GM19468 (cell line): ENCODE data around the gene C14orf93.
"Not testable (repeated sequence)": the region's sequence is repeated elsewhere in the genome, so short reads cannot be mapped to it uniquely, and the experiment has no call there.

Experiments
- ATAC-seq: cut with Tn5 transposase; IDR thresholded peaks from one replicate; pipeline ENCODE4 v1.9.1; 2021; ENCODE audit warnings: mild to moderate bottlenecking, moderate library complexity, moderate number of reproducible peaks; ENCODE audit not compliant: unreplicated experiment; ENCODE audit errors: extremely low read depth

C14orf93 gene

DNA sequence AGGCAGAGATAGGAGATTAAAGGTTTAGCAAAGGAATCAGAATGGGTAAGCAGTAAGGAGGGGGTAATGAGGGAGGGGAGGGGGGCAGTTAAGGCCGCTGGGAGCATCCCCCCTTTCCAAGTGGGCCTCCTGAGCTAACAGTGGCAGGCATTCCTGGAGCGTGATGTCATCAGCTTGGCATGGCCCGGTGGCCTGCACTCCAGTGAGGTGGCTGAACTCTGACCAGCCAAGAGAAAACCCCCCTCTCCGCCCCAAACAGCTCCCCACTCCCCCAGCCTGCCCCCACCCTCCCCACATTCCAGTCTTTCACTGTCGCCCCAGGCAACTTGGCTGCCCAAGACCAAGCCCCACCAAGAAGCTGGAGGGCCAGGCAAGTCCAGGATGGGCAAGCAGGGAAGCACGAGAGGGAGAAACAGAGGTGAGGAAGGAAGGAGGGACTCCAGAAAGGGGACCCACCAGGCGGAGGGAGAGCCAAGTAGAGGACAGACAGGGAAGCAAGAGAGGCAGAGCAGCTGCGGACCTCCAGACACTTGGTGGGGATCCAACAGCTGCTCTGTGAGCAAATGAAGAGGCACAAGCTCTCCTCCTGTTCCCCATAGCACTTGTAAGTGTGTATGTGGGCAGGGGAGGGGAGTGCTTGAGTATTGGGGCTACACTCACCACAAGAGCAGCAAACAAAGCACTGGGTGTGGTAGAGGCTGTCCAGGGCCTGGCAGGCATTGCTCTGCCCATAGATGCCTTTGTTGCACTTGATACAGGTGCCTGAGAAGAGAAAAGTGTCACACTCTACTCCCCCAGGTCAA is 32.1 kb downstream of the C14orf93 start:
- ATAC-seq, result no peak

GRCh38 chr14:22977434-22977683 is 32.6 kb downstream of the C14orf93 start:
- ATAC-seq, result no peak

DNA sequence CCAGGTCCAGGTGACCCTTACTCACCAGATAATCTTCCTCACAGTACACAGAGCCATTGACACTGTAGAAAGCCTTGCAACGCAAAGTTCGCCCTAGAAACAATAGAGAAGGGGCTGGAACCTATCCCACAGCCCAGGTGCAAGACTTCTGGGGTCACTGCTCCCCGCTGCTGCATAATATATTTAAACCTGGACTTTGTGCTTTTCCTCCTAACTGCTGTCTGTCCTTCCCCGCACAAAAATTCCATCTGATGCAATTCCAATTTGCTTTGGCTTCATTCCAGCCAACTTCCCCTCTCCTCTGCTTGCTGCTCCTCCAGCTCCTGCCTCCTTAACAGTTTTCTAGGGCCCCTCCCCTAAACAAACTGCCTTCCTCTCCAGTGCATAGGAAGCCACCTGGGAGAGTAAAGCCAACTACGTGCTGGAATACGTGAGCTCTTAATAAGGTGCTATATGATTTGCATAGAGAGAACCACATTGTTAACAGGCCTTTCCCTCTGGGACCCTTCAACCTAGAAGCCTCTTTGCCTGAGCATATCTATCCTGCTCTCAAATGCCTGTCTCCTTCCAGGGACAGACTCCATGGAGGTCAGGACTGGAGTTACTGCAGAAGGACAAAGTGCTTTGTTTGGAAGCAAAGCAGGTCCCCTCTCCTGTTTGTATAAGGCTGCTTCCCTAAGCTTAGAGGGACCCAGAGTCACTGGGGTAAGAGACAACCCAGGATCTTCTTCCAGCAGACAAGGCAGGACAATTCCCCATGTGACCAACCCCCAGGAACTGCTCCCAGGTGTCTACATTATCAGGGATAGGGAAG is 33.1 kb downstream of the C14orf93 start:
- no peak for ATAC-seq

- no peak for ATAC-seq
Observed at GRCh38 chr14:22974530-22975313, 35.2 kb downstream of the C14orf93 start.

DNA sequence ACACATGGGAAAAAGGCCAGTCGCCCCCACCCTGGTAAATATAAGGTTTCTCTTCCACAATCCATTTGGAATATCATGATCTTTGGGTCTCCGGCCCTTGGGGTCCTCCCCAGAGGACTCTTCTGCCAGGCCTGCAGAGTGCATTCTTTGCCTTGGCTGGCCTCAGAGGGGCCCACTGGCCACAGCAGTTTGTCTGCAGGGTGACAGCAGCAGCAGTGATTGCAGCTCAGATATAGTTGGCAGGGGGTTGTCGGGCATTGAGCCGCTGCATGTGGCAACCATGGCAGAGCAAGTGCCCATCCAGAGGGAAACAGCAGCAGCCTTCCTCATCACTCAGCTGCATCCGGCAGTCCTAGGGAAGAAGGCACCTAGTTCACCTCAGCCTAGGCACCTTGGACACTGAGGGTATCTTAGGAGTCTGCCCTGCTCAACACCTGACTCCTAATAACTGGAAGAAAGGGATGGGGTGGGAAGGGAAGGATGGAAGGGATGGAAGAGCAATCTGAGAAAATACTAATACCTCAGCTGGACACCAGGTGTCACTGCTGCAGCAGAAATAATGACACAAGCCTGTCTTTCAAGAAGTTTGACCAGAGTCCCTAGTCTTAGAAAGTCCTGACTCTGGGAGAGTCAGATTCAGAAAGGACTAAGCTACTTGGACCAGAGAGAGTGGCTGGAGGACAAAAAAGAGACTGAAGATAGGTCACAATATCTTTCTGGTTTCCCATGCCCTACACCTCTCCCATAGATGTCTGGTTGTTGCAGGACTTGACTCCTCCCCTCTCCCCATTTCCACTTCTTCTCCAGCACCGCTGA is 36.5 kb downstream of the C14orf93 start:
- no peak for ATAC-seq

GRCh38 chr14:22972313-22972930 is 37.5 kb downstream of the C14orf93 start:
- no peak for ATAC-seq

DNA sequence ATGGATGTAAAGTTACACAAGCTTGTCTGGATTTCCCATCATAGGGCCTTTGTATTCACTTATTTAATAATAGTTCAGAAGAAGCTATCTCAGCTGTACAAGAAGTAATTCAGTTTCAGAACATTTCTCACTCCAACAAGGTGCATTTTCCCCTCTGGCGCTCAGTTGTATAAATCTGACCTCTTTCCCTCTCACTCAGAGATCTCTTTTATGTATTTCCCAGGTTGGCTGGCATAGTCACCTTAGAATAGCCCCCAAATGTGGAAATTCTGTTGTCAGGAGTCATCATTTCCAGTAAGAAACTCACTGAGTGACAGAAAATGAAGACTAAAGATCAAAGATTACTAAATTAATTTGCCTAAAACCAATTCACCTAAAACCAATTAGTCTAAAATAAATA is 38.8 kb downstream of the C14orf93 start:
- no peak for ATAC-seq

DNA sequence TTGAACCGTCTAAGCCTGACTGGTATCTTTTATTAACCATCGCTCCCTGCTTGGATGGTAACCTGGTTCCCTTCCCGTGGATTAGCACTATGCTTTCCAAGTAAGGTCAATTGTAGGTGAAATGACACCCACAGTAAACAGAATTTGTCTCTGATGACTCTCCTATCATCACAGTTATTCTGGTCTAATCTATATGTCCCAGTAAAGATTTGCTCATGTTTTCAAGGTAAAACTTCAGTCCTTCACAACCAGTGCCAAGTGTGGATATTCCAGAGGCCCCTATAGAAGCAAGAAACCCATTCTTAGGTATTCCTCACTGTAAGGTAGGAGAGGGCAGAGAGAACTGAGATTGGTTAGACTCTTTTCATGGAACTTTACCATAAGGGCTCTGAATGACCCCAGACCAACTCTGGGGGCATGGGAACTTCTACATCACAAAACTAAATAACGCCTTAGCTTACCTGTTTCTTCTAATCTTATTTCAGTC is 43.1 kb downstream of the C14orf93 start:
- no peak for ATAC-seq

DNA sequence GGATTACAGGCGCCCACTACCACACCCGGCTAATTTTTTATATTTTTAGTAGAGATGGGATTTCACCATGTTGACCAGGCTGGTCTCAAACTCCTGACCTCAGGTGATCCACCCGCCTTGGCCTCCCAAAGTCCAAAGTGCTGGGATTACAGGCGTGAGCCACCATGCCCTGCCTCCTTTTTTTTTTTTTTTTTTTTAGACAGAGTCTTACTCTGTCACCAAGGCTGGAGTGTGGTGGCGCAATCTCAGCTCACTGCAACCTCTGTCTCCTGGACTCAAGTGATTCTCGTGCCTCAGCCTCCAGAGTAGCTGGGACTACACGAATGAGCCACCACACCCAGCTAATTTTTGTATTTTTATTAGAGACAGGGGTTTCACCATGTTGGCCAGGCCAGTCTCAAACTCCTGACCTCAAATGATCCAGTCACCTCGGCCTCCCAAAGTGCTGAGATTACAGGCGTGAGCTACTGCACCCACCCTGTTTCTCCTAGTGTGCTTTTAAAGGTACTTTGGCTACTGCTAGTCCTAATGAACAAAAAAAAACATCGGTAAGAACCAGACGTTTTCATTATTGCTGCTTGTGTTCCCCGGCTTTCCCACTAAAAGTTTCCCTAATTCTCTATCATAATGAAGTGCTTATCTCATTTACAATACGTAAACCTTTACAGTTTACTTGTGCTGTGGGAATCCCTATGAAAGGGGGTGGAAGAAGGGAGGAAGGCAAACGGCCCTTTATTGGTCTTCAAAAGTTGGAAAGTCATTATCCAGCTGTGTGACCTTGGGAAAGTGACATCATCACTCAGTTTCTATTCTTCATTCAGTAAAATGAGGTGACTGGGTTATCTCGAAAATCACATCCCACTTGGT is 43.8 kb downstream of the C14orf93 start:
- ATAC-seq, result not testable (repeated sequence)

- no peak for ATAC-seq
Observed at GRCh38 chr14:22962061-22962676, 47.8 kb downstream of the C14orf93 start.

DNA sequence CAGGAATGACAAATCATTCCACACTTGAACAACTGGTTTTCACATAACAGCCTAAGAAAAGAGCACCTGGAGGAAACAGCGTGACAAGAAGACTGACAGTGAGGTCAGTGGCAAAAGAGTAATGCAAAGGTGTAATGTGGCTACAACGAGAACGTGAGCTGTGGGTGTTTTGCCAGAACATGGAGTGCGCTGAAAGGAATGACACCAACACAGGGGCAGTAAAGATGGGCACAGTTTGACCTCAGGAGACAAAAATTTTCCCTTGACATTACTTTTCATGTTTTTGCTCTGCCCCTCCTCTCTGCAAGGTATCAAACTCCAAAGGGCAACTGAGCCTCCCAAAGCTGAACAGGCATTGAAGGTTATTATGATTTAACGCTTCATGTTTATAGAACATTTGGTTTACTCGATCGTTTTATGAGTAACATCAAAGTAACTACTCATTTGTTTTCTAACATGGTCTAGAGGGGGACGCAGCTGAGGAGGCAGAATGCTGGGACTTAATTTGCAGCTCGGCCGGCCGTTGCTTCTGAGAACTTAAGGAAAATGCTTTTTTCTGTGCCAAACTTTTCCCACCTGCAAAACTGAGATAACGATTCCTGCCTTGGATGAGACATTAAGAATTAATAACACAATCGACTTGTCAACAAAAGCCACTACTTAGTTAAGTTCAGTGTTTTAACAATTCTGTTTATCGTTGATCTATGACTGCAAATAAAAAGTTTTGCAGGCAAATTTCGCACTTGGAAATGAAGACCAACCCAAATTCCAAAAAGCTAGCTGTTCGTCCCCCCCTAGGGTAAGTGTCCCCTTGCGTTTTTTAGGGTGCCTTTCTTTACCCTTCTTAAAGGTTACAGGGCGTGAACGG is 54.0 kb downstream of the C14orf93 start:
- ATAC-seq, result no peak

- ATAC-seq, result no peak
Observed at GRCh38 chr14:22952418-22952817, 57.5 kb downstream of the C14orf93 start.

DNA sequence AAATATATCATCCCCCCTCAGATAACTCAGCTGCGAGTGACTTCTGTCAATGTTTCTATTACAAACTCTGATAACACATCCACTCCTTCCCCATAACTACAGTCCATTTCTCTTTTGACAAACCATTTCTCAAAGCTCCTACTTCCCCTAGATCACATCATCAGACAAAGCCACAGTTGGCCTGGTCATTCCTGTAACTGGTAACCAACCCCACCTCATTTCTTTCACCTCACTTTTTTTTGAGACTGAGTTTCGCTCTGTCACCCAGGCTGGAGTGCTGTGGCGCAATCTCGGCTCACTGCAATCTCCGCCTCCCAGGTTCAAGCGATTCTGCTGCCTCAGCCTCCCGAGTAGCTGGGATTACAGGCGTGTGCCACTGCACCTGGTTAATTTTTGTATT is 58.1 kb downstream of the C14orf93 start:
- ATAC-seq, result not testable (repeated sequence)

DNA sequence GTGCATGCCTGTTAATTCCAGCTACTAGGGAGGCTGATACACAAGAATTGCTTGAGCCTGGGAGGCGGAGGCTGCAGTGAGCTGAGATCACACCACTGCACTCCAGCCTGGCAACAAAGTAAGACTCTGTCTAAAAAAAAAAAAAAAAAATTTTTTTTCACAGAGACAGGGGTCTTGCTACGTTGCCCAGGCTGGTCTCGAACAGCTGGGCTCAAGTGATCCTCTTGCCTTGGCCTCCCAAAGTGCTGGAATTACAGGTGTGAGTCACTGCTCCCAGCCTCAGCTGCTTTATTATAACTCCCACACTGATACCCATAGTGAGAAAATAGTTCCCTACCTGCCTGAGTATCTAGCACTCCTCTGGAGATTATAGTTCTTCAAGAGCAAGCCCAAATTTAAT is 64.3 kb downstream of the C14orf93 start:
- no peak for ATAC-seq

- no peak for ATAC-seq
Observed at GRCh38 chr14:22939684-22940083, 70.3 kb downstream of the C14orf93 start.
